SK-N-SH (cell line): ENCODE data around the gene TRPM7. TPM values are rescaled to one million over a fixed set of nuclear protein-coding genes. Genes with fewer than 3 reads are reported as not detected.
A peak's percentile ranks its signal among the peaks of the same experiment; 100 is the strongest.

Experiments used
- CTCF ChIA-PET: fragments of 300-600, 350-600 bp; formaldehyde crosslinking; extraction: SDS; loops from one replicate; lab custom pipeline; 2021; lab: Yijun Ruan, JAX
- POLR2A ChIA-PET: fragments of 350-600 bp; sonication (Branson Sonifier 250); formaldehyde crosslinking; extraction: SDS; loops from one replicate; lab custom pipeline; 2020; ENCODE audit warnings: antibody characterized with exemption, inconsistent platforms; lab: Yijun Ruan, JAX
- DNase-seq: peaks from one replicate; pipeline ENCODE4 v3.0.0; 2012
- H2AFZ ChIP-seq: fragments of 200-600 bp; sonication (generic); 2 replicates; pipeline ENCODE4 v1.8.1; 2016; ENCODE audit warnings: antibody characterized with exemption, mild to moderate bottlenecking, low read depth
- H3F3A ChIP-seq: fragments of 200-600 bp; sonication (generic); replicated peaks from 2 replicates; pipeline ENCODE3; 2016; ENCODE audit warnings: antibody characterized with exemption, mild to moderate bottlenecking; ENCODE audit not compliant: insufficient read depth
- H3K27ac ChIP-seq, 2 experiments: fragments of 200-500 bp in 1 of 2; fragments of 200-600 bp in 1 of 2; sonication (Bioruptor generic) in 1 of 2; sonication (generic), shearing (Covaris generic) in 1 of 2; 2 replicates each; pipeline versions ENCODE4 v1.5.1 to v1.6.1; 2014 to 2016; ENCODE audit warnings: low read depth in 2 of 2, inconsistent platforms in 1 of 2, low read length in 1 of 2, mild to moderate bottlenecking in 1 of 2, mixed read lengths in 1 of 2
- H3K27me3 ChIP-seq: fragments of 200-600 bp; sonication (generic), shearing (Covaris generic); 2 replicates; pipeline ENCODE4 v1.6.1; 2016; ENCODE audit warnings: mixed run types; ENCODE audit not compliant: insufficient read depth
- H3K36me3 ChIP-seq, 2 experiments: fragments of 200-500 bp in 1 of 2; fragments of 200-600 bp in 1 of 2; sonication (Bioruptor generic) in 1 of 2; sonication (generic) in 1 of 2; replicated peaks in 1 of 2; 2 replicates each; pipeline versions ENCODE3 to v1.5.1; 2014 to 2016; ENCODE audit warnings: low read length in 1 of 2, mild to moderate bottlenecking in 1 of 2; ENCODE audit not compliant: insufficient read depth in 2 of 2, control insufficient read depth in 1 of 2
- H3K4me1 ChIP-seq, 2 experiments: fragments of 200-500 bp in 1 of 2; fragments of 200-600 bp in 1 of 2; sonication (Bioruptor generic) in 1 of 2; sonication (generic), shearing (Covaris generic) in 1 of 2; 2 replicates each; pipeline versions ENCODE4 v1.5.1 to v1.6.1; 2014 to 2016; ENCODE audit warnings: low read depth in 1 of 2, low read length in 1 of 2, mixed run types in 1 of 2; ENCODE audit not compliant: insufficient read depth in 2 of 2, control insufficient read depth in 1 of 2
- H3K4me2 ChIP-seq: fragments of 200-600 bp; sonication (generic), shearing (Covaris generic); 2 replicates; pipeline ENCODE4 v1.6.1; 2017; ENCODE audit warnings: mixed run types
- H3K4me3 ChIP-seq, 2 experiments: fragments of 200-500 bp in 1 of 2; fragments of 200-600 bp in 1 of 2; sonication (Bioruptor generic) in 1 of 2; sonication (generic), shearing (Covaris generic) in 1 of 2; 2 replicates each; pipeline versions ENCODE4 v1.5.1 to v1.8.1; 2014 to 2016; ENCODE audit warnings: low read depth in 2 of 2, inconsistent platforms in 1 of 2, low read length in 1 of 2, mild to moderate bottlenecking in 1 of 2, mixed read lengths in 1 of 2, moderate library complexity in 1 of 2
- H3K79me2 ChIP-seq: fragments of 200-600 bp; sonication (generic); 2 replicates; pipeline ENCODE4 v1.8.1; 2017; ENCODE audit warnings: mild to moderate bottlenecking; ENCODE audit not compliant: insufficient read depth
- H3K9ac ChIP-seq: fragments of 200-600 bp; sonication (generic); 2 replicates; pipeline ENCODE4 v1.6.1; 2017; ENCODE audit warnings: mixed run types
- H3K9me2 ChIP-seq: fragments of 200-600 bp; sonication (generic); 2 replicates; pipeline ENCODE4 v1.6.1; 2017; ENCODE audit warnings: mixed run types
- H3K9me3 ChIP-seq: fragments of 200-600 bp; sonication (generic); 2 replicates; pipeline ENCODE4 v1.6.1; 2017; ENCODE audit warnings: mixed run types, mild to moderate bottlenecking, moderate library complexity
- H4K20me1 ChIP-seq: fragments of 200-600 bp; sonication (generic); 2 replicates; pipeline ENCODE4 v1.6.1; 2017; ENCODE audit warnings: mild to moderate bottlenecking, mixed run types; ENCODE audit not compliant: insufficient read depth
- ELF1 ChIP-seq: IDR thresholded peaks from 2 replicates; pipeline ENCODE4 v1.4.0; 2012
- EP300 ChIP-seq, 2 experiments: IDR thresholded peaks; 2 replicates each; pipeline versions ENCODE4 v1.4.0 to v1.6.1; 2012; ENCODE audit warnings: borderline replicate concordance in 1 of 2, low read depth in 1 of 2, low read length in 1 of 2
- GABPA ChIP-seq: IDR thresholded peaks from 2 replicates; pipeline ENCODE4 v1.4.0; 2012; ENCODE audit warnings: low read depth, mild to moderate bottlenecking
- JUND ChIP-seq: IDR thresholded peaks from 2 replicates; pipeline ENCODE4 v1.4.0; 2012
- MXI1 ChIP-seq: IDR thresholded peaks from 2 replicates; pipeline ENCODE4 v1.6.1; 2012; ENCODE audit warnings: mild to moderate bottlenecking, low read depth, low read length, improper control_type of control experiment
- NFIC ChIP-seq: IDR thresholded peaks from 2 replicates; pipeline ENCODE4 v1.4.0; 2012; ENCODE audit warnings: borderline replicate concordance
- NRF1 ChIP-seq: IDR thresholded peaks from 2 replicates; pipeline ENCODE4 v1.6.1; 2012; ENCODE audit warnings: low read depth, mild to moderate bottlenecking, low read length
- POLR2AphosphoS5 ChIP-seq: IDR thresholded peaks from 2 replicates; pipeline ENCODE4 v1.6.1; 2012; ENCODE audit warnings: low read depth, low read length
- RAD21 ChIP-seq: IDR thresholded peaks from 2 replicates; pipeline ENCODE4 v1.6.1; 2012; ENCODE audit warnings: mild to moderate bottlenecking, low read length
- RCOR1 ChIP-seq: fragments of 150-350 bp; IDR thresholded peaks from 2 replicates; pipeline ENCODE4 v1.6.1; 2017; ENCODE audit warnings: antibody characterized with exemption, low read length
- RFX5 ChIP-seq: IDR thresholded peaks from 2 replicates; pipeline ENCODE4 v1.6.1; 2012; ENCODE audit warnings: mild to moderate bottlenecking, improper control_type of control experiment, low read length
- RXRA ChIP-seq: IDR thresholded peaks from 2 replicates; pipeline ENCODE4 v1.4.0; 2012; ENCODE audit warnings: low read depth, mild to moderate bottlenecking, borderline replicate concordance
- SIN3A ChIP-seq: IDR thresholded peaks from 2 replicates; pipeline ENCODE4 v1.6.1; 2012; ENCODE audit warnings: low read depth, mild to moderate bottlenecking, low read length, moderate library complexity, borderline replicate concordance
- SMC3 ChIP-seq: IDR thresholded peaks from 2 replicates; pipeline ENCODE4 v1.6.1; 2012; ENCODE audit warnings: low read depth, low read length, improper control_type of control experiment
- TAF1 ChIP-seq: IDR thresholded peaks from 2 replicates; pipeline ENCODE4 v1.6.1; 2012; ENCODE audit warnings: low read depth, mild to moderate bottlenecking, low read length, moderate library complexity, borderline replicate concordance
- TCF12 ChIP-seq: IDR thresholded peaks from 2 replicates; pipeline ENCODE4 v1.4.0; 2012
- WGBS: methylation state at CpG from one replicate; pipeline ENCODE4 v1.1.6; 2017; ENCODE audit warnings: low lambda C conversion rate; 5-methylcytosine and 5-hydroxymethylcytosine counted together
- polyA plus RNA-seq, 3 experiments: library from polyadenylated mRNA; depleted of rRNA; stranded (reverse); fragments of >200 nt; gene quantifications; 2 replicates each; pipeline ENCODE4 v1.2.3, GENCODE V29; 2012
- TF ChIP-seq, protein P1 (sequence below): IDR thresholded peaks from 2 replicates; pipeline ENCODE4 v1.4.0; 2012; ENCODE audit warnings: low read depth
- TF ChIP-seq, protein P2 (sequence below): IDR thresholded peaks from 2 replicates; pipeline ENCODE4 v1.4.0; 2012; ENCODE audit warnings: low read depth, borderline replicate concordance
- TF ChIP-seq, protein P3 (sequence below): fragments of 150-350 bp; IDR thresholded peaks from 2 replicates; pipeline ENCODE4 v1.6.1; 2017; ENCODE audit warnings: antibody characterized with exemption, low read length, low read depth, borderline replicate concordance
- TF ChIP-seq, protein P4 (sequence below): IDR thresholded peaks from 2 replicates; pipeline ENCODE4 v1.4.0; 2012; ENCODE audit warnings: low read depth, borderline replicate concordance
- TF ChIP-seq, protein P5 (sequence below): fragments of 200-600 bp; sonication (generic); IDR thresholded peaks from 2 replicates; pipeline ENCODE4 v1.6.1; 2017; ENCODE audit warnings: antibody characterized with exemption, mild to moderate bottlenecking, moderate library complexity

TRPM7 gene, protein sequence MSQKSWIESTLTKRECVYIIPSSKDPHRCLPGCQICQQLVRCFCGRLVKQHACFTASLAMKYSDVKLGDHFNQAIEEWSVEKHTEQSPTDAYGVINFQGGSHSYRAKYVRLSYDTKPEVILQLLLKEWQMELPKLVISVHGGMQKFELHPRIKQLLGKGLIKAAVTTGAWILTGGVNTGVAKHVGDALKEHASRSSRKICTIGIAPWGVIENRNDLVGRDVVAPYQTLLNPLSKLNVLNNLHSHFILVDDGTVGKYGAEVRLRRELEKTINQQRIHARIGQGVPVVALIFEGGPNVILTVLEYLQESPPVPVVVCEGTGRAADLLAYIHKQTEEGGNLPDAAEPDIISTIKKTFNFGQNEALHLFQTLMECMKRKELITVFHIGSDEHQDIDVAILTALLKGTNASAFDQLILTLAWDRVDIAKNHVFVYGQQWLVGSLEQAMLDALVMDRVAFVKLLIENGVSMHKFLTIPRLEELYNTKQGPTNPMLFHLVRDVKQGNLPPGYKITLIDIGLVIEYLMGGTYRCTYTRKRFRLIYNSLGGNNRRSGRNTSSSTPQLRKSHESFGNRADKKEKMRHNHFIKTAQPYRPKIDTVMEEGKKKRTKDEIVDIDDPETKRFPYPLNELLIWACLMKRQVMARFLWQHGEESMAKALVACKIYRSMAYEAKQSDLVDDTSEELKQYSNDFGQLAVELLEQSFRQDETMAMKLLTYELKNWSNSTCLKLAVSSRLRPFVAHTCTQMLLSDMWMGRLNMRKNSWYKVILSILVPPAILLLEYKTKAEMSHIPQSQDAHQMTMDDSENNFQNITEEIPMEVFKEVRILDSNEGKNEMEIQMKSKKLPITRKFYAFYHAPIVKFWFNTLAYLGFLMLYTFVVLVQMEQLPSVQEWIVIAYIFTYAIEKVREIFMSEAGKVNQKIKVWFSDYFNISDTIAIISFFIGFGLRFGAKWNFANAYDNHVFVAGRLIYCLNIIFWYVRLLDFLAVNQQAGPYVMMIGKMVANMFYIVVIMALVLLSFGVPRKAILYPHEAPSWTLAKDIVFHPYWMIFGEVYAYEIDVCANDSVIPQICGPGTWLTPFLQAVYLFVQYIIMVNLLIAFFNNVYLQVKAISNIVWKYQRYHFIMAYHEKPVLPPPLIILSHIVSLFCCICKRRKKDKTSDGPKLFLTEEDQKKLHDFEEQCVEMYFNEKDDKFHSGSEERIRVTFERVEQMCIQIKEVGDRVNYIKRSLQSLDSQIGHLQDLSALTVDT (N-terminal part only)
- polyA plus RNA-seq (2012; rRNA removed): 5.1 and 7.9 TPM in 2 replicates
- 8.0 and 9.2 TPM in 2 replicates for polyA plus RNA-seq (2012; cell fraction: cytosol; rRNA removed)
- 5.4 and 12.5 TPM in 2 replicates for polyA plus RNA-seq (2012; cell fraction: nucleus; rRNA removed)

DNA sequence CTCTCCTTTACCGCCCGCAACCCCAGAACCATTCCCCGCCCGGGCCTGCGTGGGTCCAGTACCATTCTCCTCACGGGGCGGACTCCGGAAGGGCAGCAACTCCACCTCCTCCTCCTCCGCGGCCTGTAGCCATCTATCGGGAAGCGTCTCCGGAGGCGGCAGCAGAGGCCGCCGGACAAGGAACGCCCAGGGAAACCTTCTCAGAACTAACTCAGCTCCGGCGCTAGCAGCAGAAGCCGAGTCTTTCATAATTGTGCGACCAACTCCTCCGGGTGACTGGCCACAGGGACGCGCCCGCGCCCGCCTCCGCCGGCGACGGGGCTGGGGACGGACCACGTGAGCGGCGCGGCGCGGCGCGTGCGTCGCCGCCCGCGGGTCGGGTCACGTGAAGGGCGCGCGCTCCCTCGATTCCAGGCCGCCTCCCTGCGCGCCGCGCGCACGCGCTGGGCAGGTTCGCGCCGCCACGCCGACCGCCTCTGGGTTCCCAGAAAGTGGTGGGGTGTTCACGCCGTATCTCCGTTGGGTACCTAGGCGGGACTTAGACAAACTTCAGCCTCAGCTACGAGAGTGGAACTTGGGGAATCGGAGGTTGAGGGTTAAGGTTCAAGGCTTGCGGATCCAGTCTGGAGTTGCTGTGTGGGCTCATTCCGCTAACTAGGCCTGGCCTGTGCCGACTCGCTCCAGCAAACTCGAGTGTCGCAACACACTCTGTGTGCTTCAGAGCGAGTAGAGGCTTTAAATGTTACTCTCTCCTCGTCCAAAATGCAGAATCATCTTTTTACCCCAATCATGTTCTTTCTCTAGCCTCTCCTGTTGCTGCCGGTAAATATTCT lies at the start of gene TRPM7:
Gene TRPM7, minus strand, starts transcription at position 329 of the 833 bp plus-strand sequence. Its CDS starts 264 bp downstream, at position 65.
- H3K9ac ChIP-seq: peak within 1 kb of the TSS; percentile 91
- H2AFZ ChIP-seq: peak within 1 kb of the TSS; percentile 97
- CTCF ChIA-PET: interaction anchor here (0.6 to 3.6 kb wide), 3 partner anchors 75 to 222 kb away, joined by 3 to 10 read pairs (median 3); no protein-coding TSS in a partner anchor
- peak within 1 kb of the TSS; percentile 89 for H3K4me2 ChIP-seq
- peak; percentile 95 for DNase-seq
- H3K4me3 ChIP-seq: peak within 1 kb of the TSS; percentile 72 to 90
- POLR2A ChIA-PET: no interaction called here
- H4K20me1 ChIP-seq: peaks cover 24% of the 10 kb centered on the region; the same call in 1 of the 2 replicates
- H3F3A ChIP-seq: peaks cover 10% of the 10 kb centered on the region
- peaks cover 6 to 15% of the 10 kb centered on the region in 2 experiments; a peak in 2 of 4 replicates for H3K4me1 ChIP-seq
- no peaks in the 10 kb centered on the region for H3K9me2 ChIP-seq
- H3K27me3 ChIP-seq: no peaks in the 10 kb centered on the region
- H3K27ac ChIP-seq: peak within 1 kb of the TSS; percentile 86 to 92
- no peaks in the 10 kb centered on the region for H3K9me3 ChIP-seq
- H3K36me3 ChIP-seq: peaks cover 0 to 13% of the 10 kb centered on the region in 2 experiments
- 4% methylated on average over 13 of the region's 80 CpGs for WGBS
- peaks cover 47% of the 10 kb centered on the region for H3K79me2 ChIP-seq
- TF ChIP-seq EP300 (IDR thresholded peaks at IDR 0.05; ENCODE audit: borderline replicate concordance in 1 of 2, low read depth in 1 of 2, low read length in 1 of 2) (no peak), POLR2AphosphoS5 (peak; percentile 75), MXI1 (peak; percentile 92), TAF1 (peak; percentile 38; the same call in 1 of the 2 replicates), TCF12 (no peak), SMC3 (no peak), RXRA (peak; percentile 3; the same call in 1 of the 2 replicates), RCOR1 (0 out of 2 replicates have a peak, but pooled peaks have one; percentile 11), RAD21 (no peak), GABPA (0 out of 2 replicates have a peak, but pooled peaks have one; percentile 9), RFX5 (no peak), SIN3A (0 out of 2 replicates have a peak, but pooled peaks have one; percentile 42), NFIC (no peak), JUND (no peak), ELF1 (peak; percentile 61; the same call in 1 of the 2 replicates), NRF1 (peak; percentile 83)
- TF ChIP-seq, protein P1, sequence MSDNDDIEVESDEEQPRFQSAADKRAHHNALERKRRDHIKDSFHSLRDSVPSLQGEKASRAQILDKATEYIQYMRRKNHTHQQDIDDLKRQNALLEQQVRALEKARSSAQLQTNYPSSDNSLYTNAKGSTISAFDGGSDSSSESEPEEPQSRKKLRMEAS: peak; percentile 79
- TF ChIP-seq, protein P2, sequence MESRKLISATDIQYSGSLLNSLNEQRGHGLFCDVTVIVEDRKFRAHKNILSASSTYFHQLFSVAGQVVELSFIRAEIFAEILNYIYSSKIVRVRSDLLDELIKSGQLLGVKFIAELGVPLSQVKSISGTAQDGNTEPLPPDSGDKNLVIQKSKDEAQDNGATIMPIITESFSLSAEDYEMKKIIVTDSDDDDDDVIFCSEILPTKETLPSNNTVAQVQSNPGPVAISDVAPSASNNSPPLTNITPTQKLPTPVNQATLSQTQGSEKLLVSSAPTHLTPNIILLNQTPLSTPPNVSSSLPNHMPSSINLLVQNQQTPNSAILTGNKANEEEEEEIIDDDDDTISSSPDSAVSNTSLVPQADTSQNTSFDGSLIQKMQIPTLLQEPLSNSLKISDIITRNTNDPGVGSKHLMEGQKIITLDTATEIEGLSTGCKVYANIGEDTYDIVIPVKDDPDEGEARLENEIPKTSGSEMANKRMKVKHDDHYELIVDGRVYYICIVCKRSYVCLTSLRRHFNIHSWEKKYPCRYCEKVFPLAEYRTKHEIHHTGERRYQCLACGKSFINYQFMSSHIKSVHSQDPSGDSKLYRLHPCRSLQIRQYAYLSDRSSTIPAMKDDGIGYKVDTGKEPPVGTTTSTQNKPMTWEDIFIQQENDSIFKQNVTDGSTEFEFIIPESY: no peak
- TF ChIP-seq, protein P3, sequence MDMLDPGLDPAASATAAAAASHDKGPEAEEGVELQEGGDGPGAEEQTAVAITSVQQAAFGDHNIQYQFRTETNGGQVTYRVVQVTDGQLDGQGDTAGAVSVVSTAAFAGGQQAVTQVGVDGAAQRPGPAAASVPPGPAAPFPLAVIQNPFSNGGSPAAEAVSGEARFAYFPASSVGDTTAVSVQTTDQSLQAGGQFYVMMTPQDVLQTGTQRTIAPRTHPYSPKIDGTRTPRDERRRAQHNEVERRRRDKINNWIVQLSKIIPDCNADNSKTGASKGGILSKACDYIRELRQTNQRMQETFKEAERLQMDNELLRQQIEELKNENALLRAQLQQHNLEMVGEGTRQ: peak; percentile 95
- TF ChIP-seq, protein P4, sequence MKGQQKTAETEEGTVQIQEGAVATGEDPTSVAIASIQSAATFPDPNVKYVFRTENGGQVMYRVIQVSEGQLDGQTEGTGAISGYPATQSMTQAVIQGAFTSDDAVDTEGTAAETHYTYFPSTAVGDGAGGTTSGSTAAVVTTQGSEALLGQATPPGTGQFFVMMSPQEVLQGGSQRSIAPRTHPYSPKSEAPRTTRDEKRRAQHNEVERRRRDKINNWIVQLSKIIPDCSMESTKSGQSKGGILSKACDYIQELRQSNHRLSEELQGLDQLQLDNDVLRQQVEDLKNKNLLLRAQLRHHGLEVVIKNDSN: peak; percentile 92
- TF ChIP-seq, protein P5, sequence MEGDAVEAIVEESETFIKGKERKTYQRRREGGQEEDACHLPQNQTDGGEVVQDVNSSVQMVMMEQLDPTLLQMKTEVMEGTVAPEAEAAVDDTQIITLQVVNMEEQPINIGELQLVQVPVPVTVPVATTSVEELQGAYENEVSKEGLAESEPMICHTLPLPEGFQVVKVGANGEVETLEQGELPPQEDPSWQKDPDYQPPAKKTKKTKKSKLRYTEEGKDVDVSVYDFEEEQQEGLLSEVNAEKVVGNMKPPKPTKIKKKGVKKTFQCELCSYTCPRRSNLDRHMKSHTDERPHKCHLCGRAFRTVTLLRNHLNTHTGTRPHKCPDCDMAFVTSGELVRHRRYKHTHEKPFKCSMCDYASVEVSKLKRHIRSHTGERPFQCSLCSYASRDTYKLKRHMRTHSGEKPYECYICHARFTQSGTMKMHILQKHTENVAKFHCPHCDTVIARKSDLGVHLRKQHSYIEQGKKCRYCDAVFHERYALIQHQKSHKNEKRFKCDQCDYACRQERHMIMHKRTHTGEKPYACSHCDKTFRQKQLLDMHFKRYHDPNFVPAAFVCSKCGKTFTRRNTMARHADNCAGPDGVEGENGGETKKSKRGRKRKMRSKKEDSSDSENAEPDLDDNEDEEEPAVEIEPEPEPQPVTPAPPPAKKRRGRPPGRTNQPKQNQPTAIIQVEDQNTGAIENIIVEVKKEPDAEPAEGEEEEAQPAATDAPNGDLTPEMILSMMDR: no peak; the same call in 1 of the 2 replicates
